Naive thymus-derived CD4-positive, alpha-beta T cell (primary cell): ENCODE results near the gene HES6. TPM values are rescaled to one million over a fixed set of nuclear protein-coding genes. Genes with fewer than 3 reads are reported as not detected.

Experiments
- ATAC-seq: fragments of 150-1000 bp; cut with Tn5 transposase; 2 replicates; pipeline ENCODE4 v1.10.0; 2021; ENCODE audit warnings: mild to moderate bottlenecking, moderate library complexity
- CTCF ChIA-PET: fragments of 350-600 bp; sonication (Branson Sonifier 250); formaldehyde crosslinking; loops from one replicate; lab custom pipeline; 2021; ENCODE audit warnings: antibody characterized with exemption; lab: Charles Lee
- POLR2A ChIA-PET: fragments of 350-600 bp; sonication (Branson Sonifier 250); formaldehyde crosslinking; loops from one replicate; lab custom pipeline; 2021; ENCODE audit warnings: antibody characterized with exemption, inconsistent platforms; lab: Charles Lee
- DNase-seq, 9 donors: peaks; one replicate each; pipeline versions ENCODE4 v3.0.0 to v3.0.0-alpha.2; 2020 to 2022; ENCODE audit warnings: mixed read lengths in 1 of 9
- H3K27ac ChIP-seq: one replicate; pipeline ENCODE4 v1.7.0; 2013; ENCODE audit warnings: mild to moderate bottlenecking, low read depth, low read length, moderate library complexity
- H3K27me3 ChIP-seq, 2 donors: one replicate each; pipeline ENCODE4 v1.7.0; 2013; ENCODE audit warnings: low read length in 2 of 2, mild to moderate bottlenecking in 2 of 2, moderate library complexity in 2 of 2; ENCODE audit not compliant: control insufficient read depth in 2 of 2, insufficient read depth in 2 of 2
- H3K36me3 ChIP-seq, 3 experiments: 1 replicate in 2 of 3; 2 replicates in 1 of 3; pipeline ENCODE4 v1.7.0; 2013; ENCODE audit warnings: low read length in 3 of 3, mild to moderate bottlenecking in 3 of 3, moderate library complexity in 1 of 3; ENCODE audit not compliant: insufficient read depth in 3 of 3, control insufficient read depth in 2 of 3
- H3K4me1 ChIP-seq, 2 donors: one replicate each; pipeline ENCODE4 v1.7.0; 2013; ENCODE audit warnings: low read length in 2 of 2, mild to moderate bottlenecking in 2 of 2, moderate library complexity in 1 of 2; ENCODE audit not compliant: control insufficient read depth in 2 of 2, insufficient read depth in 2 of 2
- H3K4me3 ChIP-seq: 2 replicates; pipeline ENCODE4 v1.7.0; 2013; ENCODE audit warnings: mild to moderate bottlenecking, low read length
- H3K9me3 ChIP-seq, 3 experiments: 1 replicate in 2 of 3; 2 replicates in 1 of 3; pipeline ENCODE4 v1.7.0; 2013; ENCODE audit warnings: low read length in 3 of 3; ENCODE audit not compliant: control insufficient read depth in 2 of 3
- H3K27ac Mint-ChIP-seq, 9 donors: one replicate each; pipeline ENCODE4 v1.8.0; 2020 to 2022; ENCODE audit warnings: mixed read lengths in 9 of 9, mild to moderate bottlenecking in 8 of 9, moderate library complexity in 5 of 9, inconsistent platforms in 2 of 9
- H3K27me3 Mint-ChIP-seq, 5 donors: one replicate each; pipeline ENCODE4 v1.8.0; 2021 to 2022; ENCODE audit warnings: mixed read lengths in 5 of 5, mild to moderate bottlenecking in 1 of 5
- H3K36me3 Mint-ChIP-seq, 5 donors: one replicate each; pipeline ENCODE4 v1.8.0; 2020 to 2022; ENCODE audit warnings: mixed read lengths in 5 of 5, mild to moderate bottlenecking in 3 of 5, inconsistent platforms in 1 of 5
- H3K4me1 Mint-ChIP-seq, 7 donors: one replicate each; pipeline ENCODE4 v1.8.0; 2020 to 2022; ENCODE audit warnings: mixed read lengths in 7 of 7, mild to moderate bottlenecking in 3 of 7, inconsistent platforms in 1 of 7
- H3K4me3 Mint-ChIP-seq, 10 donors: one replicate each; pipeline ENCODE4 v1.8.0; 2020 to 2022; ENCODE audit warnings: mild to moderate bottlenecking in 10 of 10, mixed read lengths in 10 of 10, moderate library complexity in 6 of 10, inconsistent platforms in 2 of 10
- H3K9me3 Mint-ChIP-seq, 11 donors: one replicate each; pipeline ENCODE4 v1.8.0; 2020 to 2022; ENCODE audit warnings: mixed read lengths in 11 of 11, mild to moderate bottlenecking in 4 of 11, inconsistent platforms in 1 of 11, moderate library complexity in 1 of 11
- intact Hi-C, 2 donors: fragments of 100-400 bp; cut with micrococcal nuclease; formaldehyde crosslinking; loops; one replicate each; pipeline ENCODE4 v1.15.1; 2023
- polyA plus RNA-seq, 2 donors: library from polyadenylated mRNA; unstranded; fragments of 300-500 nt; fragmentation: Illumina TruSeq; gene quantifications; one replicate each; pipeline ENCODE4 v1.2.3, GENCODE V29; 2021
- total RNA-seq, 6 experiments: library from RNA in 5 of 6; stranded (reverse) in 5 of 6; gene quantifications; 1 replicate in 5 of 6; 2 replicates in 1 of 6; pipeline ENCODE4 v1.2.3 and lab custom pipeline; 2021 to 2026

The HES6 gene
- total and polyA plus RNA-seq, 7 experiments from 2014 or later: 0.61 to 2.7 (median 1.3) TPM

DNA sequence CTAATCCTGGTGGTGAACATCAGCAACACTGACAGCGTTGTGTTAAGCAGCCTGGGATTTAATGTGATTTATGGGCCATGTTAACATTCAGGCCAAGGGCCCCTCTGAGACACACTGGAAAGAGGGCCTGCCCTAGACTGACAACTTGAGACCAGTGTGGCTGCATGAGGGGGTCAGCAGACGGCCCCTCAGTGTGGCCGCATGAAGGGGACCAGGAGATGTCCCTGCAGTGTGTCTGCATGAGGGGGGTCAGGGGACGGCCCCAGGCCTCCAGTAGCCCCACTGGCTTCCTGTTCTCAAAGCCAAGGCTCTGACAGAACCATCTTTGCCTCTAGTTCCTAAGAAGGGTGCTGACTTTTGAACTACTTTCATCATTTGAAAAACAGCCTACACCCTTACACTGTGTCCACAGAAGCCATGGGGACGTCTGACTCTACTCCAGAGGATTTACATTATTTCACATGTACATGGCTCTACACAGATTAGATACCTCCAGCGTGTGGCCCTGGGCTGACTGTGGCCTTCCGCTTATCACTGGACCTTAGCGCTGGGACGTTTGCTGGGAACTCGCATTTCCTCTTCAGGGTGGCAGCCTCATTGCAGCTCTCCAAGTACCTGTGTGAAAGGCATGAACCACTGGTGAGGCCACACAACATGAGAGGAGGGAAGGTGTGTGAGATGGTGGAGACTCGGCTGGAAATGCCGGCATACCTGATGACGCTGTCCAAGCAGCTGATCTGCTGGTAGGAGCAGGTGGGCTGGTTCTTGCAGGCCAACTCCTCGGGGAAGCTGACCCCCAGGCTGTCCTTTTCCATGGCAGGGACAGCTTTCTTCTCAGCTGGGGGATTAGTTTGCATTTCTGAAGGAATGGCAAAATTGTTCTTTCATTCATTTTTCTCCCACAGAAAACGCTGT is 18.2 kb upstream of the HES6 start:
- POLR2A ChIA-PET: no interaction called here
- peaks cover 0 to 81% (median 3%) of the 10 kb centered on the region in 3 experiments for H3K36me3 ChIP-seq
- Mint-ChIP-seq H3K27ac (no peak overlapping the region), H3K4me3 (no peak overlapping the region), H3K27me3 (no peaks in the 10 kb centered on the region), H3K4me1 (peaks cover 0 to 14% (median 0%) of the 10 kb centered on the region in 7 donors), H3K9me3 (no peaks in the 10 kb centered on the region), H3K36me3 (peaks cover 0 to 43% (median 14%) of the 10 kb centered on the region in 5 donors)
- H3K27me3 ChIP-seq: no peaks in the 10 kb centered on the region
- intact Hi-C loops: loop anchor here in 1 of 2 donors (2.0 kb wide), 1 partner anchor 17 kb away; the partner anchor contains the start of gene HES6
- CTCF ChIA-PET: interaction anchor here (0.6 kb wide), 1 partner anchor 30 kb away, joined by 3 read pairs; no protein-coding TSS in a partner anchor
- ATAC-seq (no peak), DNase-seq (no peak)
- no peak overlapping the region for H3K27ac ChIP-seq
- no peaks in the 10 kb centered on the region for H3K4me1 ChIP-seq
- H3K9me3 ChIP-seq: no peaks in the 10 kb centered on the region
- H3K4me3 ChIP-seq: no peak overlapping the region

DNA sequence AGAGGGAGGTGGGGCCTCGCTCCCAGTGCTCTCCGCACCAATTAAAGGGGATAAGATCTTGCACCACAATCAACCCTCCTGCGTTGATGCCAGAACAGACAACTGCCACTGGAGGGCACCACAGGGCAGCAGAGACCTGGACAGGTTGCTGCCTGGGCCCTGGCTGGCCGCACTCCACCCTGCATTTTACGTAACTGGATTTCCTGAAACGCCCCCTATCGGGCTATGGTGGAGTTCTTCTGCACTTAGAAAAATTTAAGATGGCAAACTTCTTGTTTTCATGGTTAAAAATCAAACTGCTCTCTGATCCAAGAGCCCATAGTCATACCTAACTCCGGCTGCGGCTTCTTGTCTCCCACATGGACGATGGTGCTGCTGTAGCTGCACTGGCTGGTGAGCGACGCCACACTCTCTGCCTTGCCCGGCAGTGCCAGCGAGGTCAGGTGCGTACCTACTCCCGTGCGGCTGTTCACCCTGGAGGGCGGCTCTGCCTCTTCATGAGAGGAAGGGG is 16.8 kb upstream of the HES6 start:
- H3K4me1 ChIP-seq: no peaks in the 10 kb centered on the region
- H3K27ac ChIP-seq: no peak overlapping the region
- H3K27me3 ChIP-seq: no peaks in the 10 kb centered on the region
- Mint-ChIP-seq H3K27me3 (no peaks in the 10 kb centered on the region), H3K36me3 (peaks cover 0 to 45% (median 14%) of the 10 kb centered on the region in 5 donors), H3K4me1 (peaks cover 0 to 14% (median 0%) of the 10 kb centered on the region in 7 donors), H3K4me3 (no peak overlapping the region), H3K27ac (peak overlapping the region in 3 of 9 donors; percentile 19 to 88 (median 28)), H3K9me3 (no peaks in the 10 kb centered on the region)
- H3K9me3 ChIP-seq: no peaks in the 10 kb centered on the region
- POLR2A ChIA-PET: no interaction called here
- intact Hi-C loops: loop anchor here in 1 of 2 donors (2.0 kb wide), 1 partner anchor 16 kb away; the partner anchor contains the start of gene HES6
- DNase-seq (peak; percentile 38 to 78 (median 66)), ATAC-seq (peak; percentile 95)
- no peak overlapping the region for H3K4me3 ChIP-seq
- CTCF ChIA-PET: no interaction called here
- peaks cover 0 to 82% (median 3%) of the 10 kb centered on the region in 3 experiments for H3K36me3 ChIP-seq

- intact Hi-C loops: loop anchor here in 1 of 2 donors (2.0 kb wide), 1 partner anchor 15 kb away; the partner anchor contains the start of gene HES6
- POLR2A ChIA-PET: no interaction called here
- H3K36me3 Mint-ChIP-seq: peaks cover 0 to 47% (median 14%) of the 10 kb centered on the region in 5 donors
- Histone ChIP-seq H3K36me3 (peaks cover 0 to 80% (median 3%) of the 10 kb centered on the region in 3 experiments), H3K4me1 (no peaks in the 10 kb centered on the region), H3K9me3 (no peaks in the 10 kb centered on the region), H3K27me3 (no peaks in the 10 kb centered on the region), H3K4me3 (no peak overlapping the region), H3K27ac (no peak overlapping the region)
- no peak for DNase-seq
- H3K27ac Mint-ChIP-seq: peak overlapping the region in 1 of 9 donors; percentile 20
- no peak for ATAC-seq
- CTCF ChIA-PET: no interaction called here
- no peak overlapping the region for H3K4me3 Mint-ChIP-seq
- peaks cover 0 to 14% (median 0%) of the 10 kb centered on the region in 7 donors for H3K4me1 Mint-ChIP-seq
- H3K9me3 Mint-ChIP-seq: no peaks in the 10 kb centered on the region
- H3K27me3 Mint-ChIP-seq: no peaks in the 10 kb centered on the region
Measured at GRCh38 chr2:238256111-238256510, 16.3 kb upstream of the HES6 start.

GRCh38 chr2:238255636-238256035 is 15.8 kb upstream of the HES6 start:
- intact Hi-C loops: loop anchor here in 1 of 2 donors (2.0 kb wide), 1 partner anchor 15 kb away; the partner anchor contains the start of gene HES6
- H3K36me3 Mint-ChIP-seq: peaks cover 0 to 49% (median 14%) of the 10 kb centered on the region in 5 donors
- Histone ChIP-seq H3K27ac (no peak overlapping the region), H3K36me3 (peaks cover 0 to 80% (median 3%) of the 10 kb centered on the region in 3 experiments), H3K4me1 (no peaks in the 10 kb centered on the region), H3K4me3 (no peak overlapping the region), H3K27me3 (no peaks in the 10 kb centered on the region), H3K9me3 (no peaks in the 10 kb centered on the region)
- DNase-seq (no peak), ATAC-seq (no peak)
- POLR2A ChIA-PET: no interaction called here
- no peak overlapping the region for H3K4me3 Mint-ChIP-seq
- peaks cover 0 to 14% (median 0%) of the 10 kb centered on the region in 7 donors for H3K4me1 Mint-ChIP-seq
- H3K9me3 Mint-ChIP-seq: no peaks in the 10 kb centered on the region
- CTCF ChIA-PET: interaction anchor here (0.6 kb wide), 1 partner anchor 194 kb away, joined by 3 read pairs; no protein-coding TSS in a partner anchor
- no peaks in the 10 kb centered on the region for H3K27me3 Mint-ChIP-seq
- peak overlapping the region in 1 of 9 donors; percentile 23 for H3K27ac Mint-ChIP-seq

GRCh38 chr2:238255151-238255551 is 15.3 kb upstream of the HES6 start:
- Mint-ChIP-seq H3K27ac (no peak overlapping the region), H3K27me3 (no peaks in the 10 kb centered on the region), H3K36me3 (peaks cover 0 to 44% (median 14%) of the 10 kb centered on the region in 5 donors), H3K4me3 (no peak overlapping the region), H3K9me3 (no peaks in the 10 kb centered on the region), H3K4me1 (peaks cover 0 to 9% (median 0%) of the 10 kb centered on the region in 7 donors)
- H3K9me3 ChIP-seq: no peaks in the 10 kb centered on the region
- H3K27me3 ChIP-seq: no peaks in the 10 kb centered on the region
- peaks cover 0 to 83% (median 3%) of the 10 kb centered on the region in 3 experiments for H3K36me3 ChIP-seq
- no peak overlapping the region for H3K27ac ChIP-seq
- ChIA-PET POLR2A (no interaction called here), CTCF (interaction anchor here (0.6 kb wide), 1 partner anchor 193 kb away, joined by 3 read pairs; no protein-coding TSS in a partner anchor)
- intact Hi-C loops: no loop called here
- ATAC-seq: no peak
- no peak overlapping the region for H3K4me3 ChIP-seq
- H3K4me1 ChIP-seq: no peaks in the 10 kb centered on the region
- no peak for DNase-seq

DNA sequence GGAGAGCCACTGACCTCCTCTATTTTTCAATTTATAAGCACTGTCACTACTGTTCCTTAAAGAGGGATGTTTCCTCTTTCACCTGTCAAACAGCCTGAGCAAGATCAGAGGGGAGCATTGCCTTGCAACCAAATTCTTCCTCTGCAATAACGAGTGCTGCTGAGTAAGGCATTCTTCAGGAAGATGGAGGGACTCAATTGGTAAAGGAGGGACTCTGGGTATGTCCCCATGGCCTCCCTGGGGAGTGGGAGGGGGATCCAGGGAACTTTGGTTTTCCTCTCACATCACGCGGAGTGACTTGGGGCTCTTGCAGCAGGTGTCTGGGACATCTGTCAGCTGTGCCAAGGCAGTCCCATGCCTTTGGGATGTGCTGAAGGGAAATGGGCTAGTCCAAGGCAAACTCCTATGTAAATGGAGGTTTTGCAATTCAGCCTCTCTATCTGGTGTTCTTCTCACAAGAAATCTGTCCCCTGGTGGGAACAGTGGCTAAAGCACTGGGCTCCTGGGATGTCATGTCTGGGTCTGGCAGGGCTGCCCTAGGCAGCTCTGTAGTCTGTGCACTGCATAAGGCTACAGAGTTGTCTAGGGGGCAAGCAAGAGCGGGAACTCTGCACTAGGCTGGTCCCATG is 14.4 kb upstream of the HES6 start:
- Mint-ChIP-seq H3K4me3 (no peak overlapping the region), H3K27ac (peak overlapping the region in 2 of 9 donors; percentile 6 to 26), H3K9me3 (no peaks in the 10 kb centered on the region), H3K4me1 (peaks cover 0 to 4% (median 0%) of the 10 kb centered on the region in 7 donors), H3K27me3 (no peaks in the 10 kb centered on the region), H3K36me3 (peaks cover 0 to 44% (median 10%) of the 10 kb centered on the region in 5 donors)
- ChIA-PET CTCF (interaction anchor here (0.6 to 1.0 kb wide), 3 partner anchors 10 to 67 kb away, joined by 3 read pairs; no protein-coding TSS in a partner anchor), POLR2A (no interaction called here)
- H3K9me3 ChIP-seq: no peaks in the 10 kb centered on the region
- no peaks in the 10 kb centered on the region for H3K4me1 ChIP-seq
- intact Hi-C loops: no loop called here
- DNase-seq (no peak), ATAC-seq (no peak)
- no peak overlapping the region for H3K4me3 ChIP-seq
- no peak overlapping the region for H3K27ac ChIP-seq
- H3K27me3 ChIP-seq: no peaks in the 10 kb centered on the region
- peaks cover 0 to 86% (median 3%) of the 10 kb centered on the region in 3 experiments for H3K36me3 ChIP-seq
